Subcutaneous adipose tissue (tissue), 4 donors: ENCODE data around the gene GLB1L. TPM values are rescaled to one million over a fixed set of nuclear protein-coding genes. Genes with fewer than 3 reads are reported as not detected.

ENCODE experiments used
- total RNA-seq, 4 donors: library from RNA; depleted of rRNA; stranded (reverse); fragments of >200 nt; gene quantifications; one replicate each; pipeline ENCODE4 v1.1.0, GENCODE V29; 2016
- TF ChIP-seq, protein P1 (sequence below): fragments of 450-650 bp; IDR thresholded peaks from one replicate; pipeline ENCODE4 v1.5.1; 2016; ENCODE audit warnings: low read depth, mild to moderate bottlenecking, control low read depth, antibody characterized with exemption, moderate library complexity

Gene GLB1L
- total RNA-seq, 4 donors from 2014 or later, result 2.9 to 12.2 (median 11.0) TPM

- TF ChIP-seq, protein P1, sequence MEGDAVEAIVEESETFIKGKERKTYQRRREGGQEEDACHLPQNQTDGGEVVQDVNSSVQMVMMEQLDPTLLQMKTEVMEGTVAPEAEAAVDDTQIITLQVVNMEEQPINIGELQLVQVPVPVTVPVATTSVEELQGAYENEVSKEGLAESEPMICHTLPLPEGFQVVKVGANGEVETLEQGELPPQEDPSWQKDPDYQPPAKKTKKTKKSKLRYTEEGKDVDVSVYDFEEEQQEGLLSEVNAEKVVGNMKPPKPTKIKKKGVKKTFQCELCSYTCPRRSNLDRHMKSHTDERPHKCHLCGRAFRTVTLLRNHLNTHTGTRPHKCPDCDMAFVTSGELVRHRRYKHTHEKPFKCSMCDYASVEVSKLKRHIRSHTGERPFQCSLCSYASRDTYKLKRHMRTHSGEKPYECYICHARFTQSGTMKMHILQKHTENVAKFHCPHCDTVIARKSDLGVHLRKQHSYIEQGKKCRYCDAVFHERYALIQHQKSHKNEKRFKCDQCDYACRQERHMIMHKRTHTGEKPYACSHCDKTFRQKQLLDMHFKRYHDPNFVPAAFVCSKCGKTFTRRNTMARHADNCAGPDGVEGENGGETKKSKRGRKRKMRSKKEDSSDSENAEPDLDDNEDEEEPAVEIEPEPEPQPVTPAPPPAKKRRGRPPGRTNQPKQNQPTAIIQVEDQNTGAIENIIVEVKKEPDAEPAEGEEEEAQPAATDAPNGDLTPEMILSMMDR, result no peak
These were observed 40.1 kb upstream of the GLB1L start for GRCh38 chr2:219285373-219285735.

GRCh38 chr2:219284501-219285372 is 39.5 kb upstream of the GLB1L start:
- TF ChIP-seq, protein P1, result no peak

- TF ChIP-seq, protein P1, result no peak
These were observed 37.8 kb upstream of the GLB1L start for GRCh38 chr2:219282943-219283581.

DNA sequence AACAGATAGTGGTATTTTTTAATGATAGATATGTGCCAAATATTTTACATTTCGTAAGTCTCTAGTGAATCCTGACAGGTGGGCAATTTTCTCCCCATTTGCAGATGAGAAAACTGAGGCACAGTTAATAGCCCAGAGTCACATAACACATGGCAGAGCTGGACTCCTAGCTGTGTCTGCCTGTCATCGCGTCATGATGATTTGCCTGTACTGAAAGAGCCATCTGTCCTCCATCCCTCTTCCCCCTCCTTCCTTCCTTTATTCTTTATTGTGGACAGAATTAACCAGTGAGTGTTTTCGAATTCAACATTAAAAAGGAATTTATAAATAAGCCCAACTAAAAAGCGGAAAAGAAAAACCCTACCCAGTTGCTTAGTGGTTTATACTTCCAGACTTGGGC is 37.1 kb upstream of the GLB1L start:
- TF ChIP-seq, protein P1, result no peak

DNA sequence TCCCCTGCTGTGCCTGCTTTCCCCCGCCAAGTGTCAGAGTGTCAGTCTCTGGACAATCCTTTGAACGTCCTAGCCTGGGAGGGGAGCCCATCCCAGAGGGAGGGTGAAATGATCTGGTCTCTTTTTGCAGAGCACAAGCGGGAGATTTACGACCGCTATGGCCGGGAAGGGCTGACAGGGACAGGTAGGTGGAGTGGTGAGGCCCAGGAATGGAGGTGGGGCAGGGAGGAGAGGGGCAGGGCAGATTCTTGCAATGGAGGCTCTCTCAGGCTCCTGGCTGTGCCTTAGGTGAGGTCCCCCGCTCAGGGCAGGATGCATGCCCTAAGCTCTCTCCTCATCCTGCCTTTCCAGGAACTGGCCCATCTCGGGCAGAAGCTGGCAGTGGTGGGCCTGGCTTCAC is 36.3 kb upstream of the GLB1L start:
- TF ChIP-seq, protein P1, result no peak

GRCh38 chr2:219280651-219281050 is 35.4 kb upstream of the GLB1L start:
- TF ChIP-seq, protein P1, result no peak

GRCh38 chr2:219279916-219280516 is 34.8 kb upstream of the GLB1L start:
- TF ChIP-seq, protein P1, result no peak
